GM15510 (cell line): Measurements from ENCODE around the gene SH3BP1.
A peak's percentile ranks its signal among the peaks of the same experiment; 100 is the strongest.

Experiments used
- POLR2A ChIP-seq: IDR thresholded peaks from 3 replicates; pipeline ENCODE4 v1.6.1; 2011; ENCODE audit warnings: borderline replicate concordance; ENCODE audit not compliant: insufficient read length; ENCODE audit errors: extremely low read depth

SH3BP1 gene

GRCh38 chr22:37640591-37641560 lies 1.4 kb downstream of the SH3BP1 start:
- no peak for TF ChIP-seq POLR2A

GRCh38 chr22:37641561-37641949 lies 2.1 kb downstream of the SH3BP1 start:
- no peak for TF ChIP-seq POLR2A

- no peak for TF ChIP-seq POLR2A
Measured at GRCh38 chr22:37643225-37643847, 3.9 kb downstream of the SH3BP1 start.

GRCh38 chr22:37647317-37647716 lies 7.8 kb downstream of the SH3BP1 start:
- TF ChIP-seq POLR2A = no peak

GRCh38 chr22:37647928-37648327 lies 8.5 kb downstream of the SH3BP1 start:
- no peak for TF ChIP-seq POLR2A

GRCh38 chr22:37650463-37651136 lies 11.1 kb downstream of the SH3BP1 start:
- TF ChIP-seq POLR2A = no peak

GRCh38 chr22:37654563-37655251 lies 15.2 kb downstream of the SH3BP1 start:
- TF ChIP-seq POLR2A = no peak

GRCh38 chr22:37655252-37655563 lies 15.7 kb downstream of the SH3BP1 start:
- no peak for TF ChIP-seq POLR2A

GRCh38 chr22:37657590-37658132 lies 18.2 kb downstream of the SH3BP1 start:
- no peak for TF ChIP-seq POLR2A

GRCh38 chr22:37658133-37659065 lies 18.9 kb downstream of the SH3BP1 start, which contains the start of gene PDXP:
TSS of gene PDXP (plus strand) at chr22:37658723. CDS start at chr22:37658783, 60 bp downstream.
- peak; percentile 90 for TF ChIP-seq POLR2A

GRCh38 chr22:37659066-37659896 lies 19.8 kb downstream of the SH3BP1 start:
- TF ChIP-seq POLR2A = no peak

- TF ChIP-seq POLR2A = no peak
Measured at GRCh38 chr22:37659897-37660708, 20.6 kb downstream of the SH3BP1 start.
